Activated CD8-positive, alpha-beta memory T cell treated with anti-CD3 and anti-CD28 coated beads for 4 hours (primary cell): ENCODE measurements around the gene APLN.

Experiments
- DNase-seq, 2 donors: peaks; one replicate each; pipeline ENCODE4 v3.0.0-alpha.2; 2020; ENCODE audit warnings: low read depth in 2 of 2

APLN gene

DNA sequence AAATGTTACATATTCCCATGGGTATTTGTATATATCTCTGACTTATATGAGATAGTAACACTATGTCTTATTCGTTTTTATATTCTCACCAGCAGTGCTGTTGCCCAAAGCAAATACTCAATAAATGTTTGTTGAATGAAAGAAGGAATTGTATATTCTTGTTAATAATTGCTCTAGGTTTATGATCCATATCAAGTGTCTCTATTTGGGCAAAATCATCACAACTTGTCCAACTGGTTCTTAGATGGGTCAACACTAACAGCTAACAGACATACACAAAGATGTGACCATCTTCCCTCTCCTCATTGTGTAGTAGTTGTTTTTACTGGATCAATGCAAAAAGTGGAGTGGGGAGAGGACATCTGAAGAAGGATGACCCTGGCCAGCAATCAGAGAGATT is 6.6 kb upstream of the APLN start:
- no peak for DNase-seq

- DNase-seq: no peak
Observed at GRCh38 chrX:129659861-129660260, 5.1 kb upstream of the APLN start.

DNA sequence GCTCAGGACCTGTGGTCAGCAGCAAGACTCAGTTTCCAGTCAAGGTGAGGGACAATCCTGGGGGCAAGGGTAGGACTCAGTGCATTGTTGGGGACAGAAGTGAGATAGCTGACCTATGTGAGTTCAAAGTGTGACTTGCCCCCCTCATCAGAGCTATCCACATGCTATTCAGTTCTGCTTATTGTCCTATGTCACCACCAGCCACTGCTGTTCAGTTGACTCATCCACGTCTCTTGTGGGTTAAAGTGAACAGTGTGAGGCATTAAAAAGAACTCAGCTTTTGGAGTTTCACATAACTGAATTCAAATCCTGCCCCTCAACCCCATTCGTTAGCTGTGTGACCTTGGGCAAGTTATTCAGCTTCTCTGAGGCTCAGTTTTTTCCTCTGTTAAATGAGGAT is 4.4 kb upstream of the APLN start:
- no peak for DNase-seq

GRCh38 chrX:129658429-129658828 is 3.7 kb upstream of the APLN start:
- no peak for DNase-seq

DNA sequence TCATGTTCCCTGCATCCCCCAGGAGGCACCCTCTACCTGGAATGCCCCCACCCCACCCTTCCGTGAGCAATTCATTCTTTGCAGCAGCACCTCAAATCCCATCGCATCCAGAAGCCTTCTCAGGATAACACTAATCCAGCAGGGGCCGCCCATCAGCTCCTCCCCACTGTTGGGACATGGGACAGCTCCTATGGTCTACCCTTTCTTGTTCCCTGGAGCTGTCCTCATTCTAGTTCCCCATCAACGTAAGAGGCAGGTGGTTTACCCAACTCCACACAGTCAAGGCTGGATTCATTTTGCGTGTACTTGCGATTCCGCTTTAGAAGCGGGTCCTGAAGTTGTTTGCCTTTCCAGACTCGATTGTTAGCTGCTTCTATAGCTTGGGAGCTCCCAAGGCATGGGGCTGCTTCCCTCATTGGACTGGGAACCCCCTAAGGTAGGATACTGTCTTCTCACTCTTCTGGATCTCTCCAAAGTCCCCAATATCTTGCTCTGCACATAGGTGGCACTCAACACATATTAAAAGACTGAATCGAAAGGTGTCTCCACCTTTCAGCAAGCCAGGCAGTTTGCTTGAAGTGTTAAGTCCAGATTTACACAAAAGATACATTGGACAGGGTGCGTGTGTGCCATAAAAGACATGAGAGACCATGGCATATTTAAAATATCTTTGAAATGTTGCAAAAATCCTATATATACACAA is 942 bp upstream of the APLN start:
- no peak for DNase-seq

- DNase-seq: no peak
Observed at GRCh38 chrX:129653971-129654651, 645 bp downstream of the APLN start.

- no peak for DNase-seq
Observed at GRCh38 chrX:129653181-129653970, 1.4 kb downstream of the APLN start.

DNA sequence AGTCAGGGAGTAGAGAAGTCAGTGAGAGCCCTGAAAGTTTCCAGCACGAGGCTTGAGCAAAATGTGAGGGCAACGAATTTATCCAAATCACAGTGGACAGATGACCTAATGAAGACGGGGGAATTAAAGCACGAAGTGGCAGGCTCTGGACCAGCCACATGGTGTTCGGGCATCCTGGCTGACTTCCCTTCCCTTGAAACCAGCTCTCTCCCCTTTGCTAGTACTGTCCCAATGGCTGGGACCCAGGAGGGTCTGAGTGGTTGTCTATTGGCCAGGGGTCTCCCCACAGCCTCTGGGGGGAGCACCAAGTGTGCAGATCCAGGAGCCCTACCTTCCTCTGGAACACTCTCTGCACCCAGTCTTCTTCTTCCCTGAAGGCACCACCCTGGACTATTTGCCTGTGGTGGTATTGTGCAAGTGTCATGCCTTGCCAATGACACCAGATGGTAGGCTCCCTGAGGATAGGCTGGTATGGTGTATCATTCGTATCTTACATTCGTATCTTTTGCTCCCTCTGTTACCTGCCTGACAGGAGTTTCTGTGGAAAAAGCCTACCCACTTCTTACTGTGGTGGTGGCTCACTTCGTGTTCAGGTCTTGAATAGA is 2.1 kb downstream of the APLN start:
- no peak for DNase-seq

DNA sequence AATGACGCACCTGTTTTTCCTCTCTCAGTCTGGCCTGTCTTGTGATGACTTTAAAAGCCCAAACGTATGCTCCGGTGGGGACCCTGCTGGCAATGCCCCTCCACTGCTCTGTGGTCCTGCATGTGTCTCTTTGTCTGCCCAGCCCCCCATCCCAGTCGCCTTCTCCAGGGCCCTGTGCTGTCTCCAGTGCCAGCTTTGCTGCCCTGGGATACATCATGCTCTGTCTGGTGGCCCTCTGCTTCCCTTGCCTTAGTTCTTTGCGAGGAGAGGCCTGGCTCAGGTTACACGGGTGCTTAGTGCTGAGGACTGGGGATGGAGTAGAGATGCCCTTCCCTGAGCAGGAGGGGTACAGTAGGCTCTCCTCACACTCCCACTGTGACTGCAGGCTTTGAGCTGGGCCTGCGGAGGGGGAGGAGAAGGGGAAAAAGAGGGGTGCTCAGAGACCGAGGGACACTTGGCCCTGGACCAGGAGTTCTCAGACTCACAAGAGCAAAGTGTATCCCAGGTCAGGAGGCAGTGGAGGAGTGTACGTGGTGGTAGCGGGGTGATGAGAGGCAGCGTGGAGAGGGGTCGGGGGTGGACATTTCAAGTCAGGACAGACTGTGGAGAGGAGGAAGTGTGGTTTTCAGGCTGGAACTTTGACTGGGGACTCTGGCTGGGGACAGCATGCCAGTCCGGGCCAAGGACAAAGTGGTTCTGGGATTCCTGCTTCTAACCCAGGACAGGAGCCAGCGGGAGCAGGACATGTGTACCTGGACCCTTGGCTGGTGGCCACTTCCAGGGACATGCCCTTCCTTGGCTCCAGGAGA is 2.8 kb downstream of the APLN start:
- DNase-seq: no peak

GRCh38 chrX:129650821-129651510 is 3.8 kb downstream of the APLN start:
- no peak for DNase-seq

- DNase-seq: no peak
Observed at GRCh38 chrX:129650183-129650689, 4.5 kb downstream of the APLN start.

DNA sequence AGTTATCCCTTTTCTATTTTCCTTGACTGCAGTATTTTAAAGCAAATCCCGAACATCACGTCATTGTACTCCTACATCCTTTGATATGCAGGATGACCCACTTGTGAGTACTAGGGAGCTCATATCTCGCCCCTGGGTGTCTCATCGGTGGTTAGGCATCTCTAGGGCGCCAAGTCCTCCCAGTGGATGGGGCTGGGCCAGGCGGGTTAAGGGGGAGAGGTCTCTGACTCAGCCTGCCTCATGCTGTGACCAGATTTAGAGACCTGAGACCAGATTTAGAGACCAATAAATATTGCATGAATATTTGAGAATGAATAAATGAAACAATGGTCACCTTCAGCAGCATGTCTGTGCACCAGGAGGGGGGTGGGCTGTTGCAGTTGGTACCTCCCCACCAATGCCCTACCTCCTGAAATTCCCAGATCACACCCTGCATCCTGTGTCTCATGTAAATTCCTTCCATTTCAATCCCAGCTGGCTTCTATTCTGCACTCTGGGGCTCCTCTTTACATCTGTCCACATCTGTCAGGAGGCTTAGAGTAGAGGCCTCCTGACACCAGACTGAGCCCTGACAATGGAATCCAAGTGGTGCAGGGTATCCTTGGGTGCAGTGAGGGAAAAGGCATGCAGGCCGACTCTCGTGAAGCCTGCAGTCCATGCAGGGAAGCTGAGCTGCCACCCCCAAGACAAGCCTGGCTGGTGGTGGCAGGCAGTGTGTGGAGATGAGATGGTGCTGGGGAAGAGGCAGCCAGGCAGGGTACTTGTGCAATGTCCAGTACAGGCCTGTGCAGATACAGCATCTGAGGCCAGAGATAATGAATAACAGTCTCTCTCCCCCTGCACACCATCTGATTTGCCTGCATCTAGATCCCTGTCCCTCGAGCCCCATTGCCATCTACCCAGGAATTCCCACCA is 5.2 kb downstream of the APLN start:
- no peak for DNase-seq

GRCh38 chrX:129648514-129649267 is 6.1 kb downstream of the APLN start:
- DNase-seq: no peak

DNA sequence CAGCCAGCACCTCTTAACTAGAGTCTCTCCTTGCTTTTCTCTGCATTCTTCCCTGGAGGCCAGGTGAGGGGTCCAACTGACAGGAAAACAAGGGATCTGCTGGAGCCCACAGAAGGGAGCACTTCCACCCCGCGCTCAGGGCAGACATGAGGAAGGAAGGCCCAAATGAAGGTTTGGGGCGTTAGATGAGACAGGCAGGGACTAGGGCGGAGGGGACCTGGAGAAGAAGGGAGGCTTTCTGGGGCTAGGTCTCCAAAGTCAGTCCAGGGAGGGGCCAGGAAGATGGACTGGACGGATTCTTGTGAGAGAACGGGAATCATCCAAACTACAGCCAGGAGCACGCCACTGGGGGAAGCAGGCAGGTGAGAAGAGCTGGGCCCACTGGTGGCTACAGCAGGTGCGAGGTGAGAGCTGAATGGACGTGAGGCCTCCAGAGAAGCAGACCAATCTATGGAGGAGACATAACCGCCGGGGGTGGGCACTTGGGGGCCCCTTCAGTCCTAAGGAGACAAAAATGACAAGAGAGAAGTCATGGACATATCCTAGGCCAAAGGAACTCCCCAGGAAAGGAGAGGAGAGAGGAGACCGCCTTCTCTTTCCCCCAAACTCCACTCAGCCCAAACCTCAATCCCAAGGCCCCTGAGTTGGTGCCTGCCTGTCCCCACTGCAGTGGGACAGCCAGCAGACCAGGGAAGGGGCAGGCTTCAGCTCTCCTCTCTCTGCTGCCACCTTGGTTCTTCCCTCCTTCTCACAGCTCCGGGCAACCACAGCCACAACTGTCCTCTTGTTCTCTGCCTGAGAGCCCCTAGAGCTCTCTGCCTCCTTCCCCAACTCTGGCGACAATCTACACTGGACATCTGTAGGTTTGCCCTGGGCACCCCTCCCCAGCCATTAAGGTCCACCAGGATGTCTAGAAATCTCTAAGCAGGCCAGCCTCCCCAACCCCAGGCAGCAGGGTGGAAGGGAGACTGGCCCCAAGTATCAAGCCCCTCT is 7.0 kb downstream of the APLN start:
- no peak for DNase-seq

GRCh38 chrX:129646566-129647417 is 8.0 kb downstream of the APLN start:
- DNase-seq: no peak

GRCh38 chrX:129642641-129643040 is 12.1 kb downstream of the APLN start:
- no peak for DNase-seq

DNA sequence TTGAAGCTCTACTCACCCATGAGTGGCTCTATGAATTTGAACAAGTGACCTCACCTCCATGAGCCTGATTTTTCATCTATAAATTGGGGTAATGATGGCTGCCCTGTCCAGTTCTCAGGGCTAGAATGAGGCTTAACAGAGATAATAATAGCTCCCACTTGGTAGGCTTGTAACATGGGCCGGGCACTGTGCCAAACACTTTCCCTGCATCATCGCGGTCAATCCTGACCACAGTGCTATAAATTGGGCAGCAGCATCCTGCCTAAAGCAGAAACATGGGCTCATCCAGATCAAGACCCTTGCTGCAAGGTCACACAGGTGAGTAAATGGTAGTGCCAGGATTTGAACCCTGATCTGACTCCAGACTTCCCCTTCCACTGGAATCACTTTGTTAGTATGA is 12.8 kb downstream of the APLN start:
- DNase-seq: no peak
